ENCODE measurements around the gene ARV1.

The ARV1 gene

GRCh38 chr1:230978491-230979388 is at the start of gene ARV1, which contains the start of gene TTC13:
ARV1 (plus strand) TSS chr1:230979094; CDS start chr1:230979106, 12 bp downstream.
TTC13 (minus strand) TSS chr1:230978861; CDS start chr1:230978830, 31 bp downstream.
- DNase-seq: peak; percentile 93

- no peak for DNase-seq
These were observed 47.9 kb upstream of the ARV1 start for GRCh38 chr1:230930986-230931385.

- no peak for DNase-seq
These were observed 43.0 kb upstream of the ARV1 start for GRCh38 chr1:230935852-230936251.

- no peak for DNase-seq
These were observed 42.4 kb upstream of the ARV1 start for GRCh38 chr1:230936475-230936874.

GRCh38 chr1:230937371-230937770 is 41.5 kb upstream of the ARV1 start:
- no peak for DNase-seq

GRCh38 chr1:230938924-230939368 is 39.9 kb upstream of the ARV1 start:
- no peak for DNase-seq

- DNase-seq: no peak
These were observed 38.9 kb upstream of the ARV1 start for GRCh38 chr1:230939806-230940489.

GRCh38 chr1:230940848-230941247 is 38.0 kb upstream of the ARV1 start:
- DNase-seq: no peak

- DNase-seq: no peak
These were observed 35.8 kb upstream of the ARV1 start for GRCh38 chr1:230943048-230943593.

- no peak for DNase-seq
These were observed 30.6 kb upstream of the ARV1 start for GRCh38 chr1:230948301-230948700.

- no peak for DNase-seq
These were observed 30.0 kb upstream of the ARV1 start for GRCh38 chr1:230948903-230949302.

- no peak for DNase-seq
These were observed 28.5 kb upstream of the ARV1 start for GRCh38 chr1:230950404-230950803.

- no peak for DNase-seq
These were observed 21.3 kb upstream of the ARV1 start for GRCh38 chr1:230957580-230957989.

GRCh38 chr1:230958370-230958769 is 20.5 kb upstream of the ARV1 start:
- DNase-seq: no peak

- no peak for DNase-seq
These were observed 14.0 kb upstream of the ARV1 start for GRCh38 chr1:230964896-230965295.

- no peak for DNase-seq
These were observed 13.4 kb upstream of the ARV1 start for GRCh38 chr1:230965535-230965934.

GRCh38 chr1:230966358-230966873 is 12.5 kb upstream of the ARV1 start:
- DNase-seq: no peak

GRCh38 chr1:230970432-230970831 is 8.5 kb upstream of the ARV1 start:
- no peak for DNase-seq

- no peak for DNase-seq
These were observed 7.1 kb upstream of the ARV1 start for GRCh38 chr1:230971771-230972170.

- DNase-seq: no peak
These were observed 6.0 kb upstream of the ARV1 start for GRCh38 chr1:230972855-230973271.

GRCh38 chr1:230975636-230976035 is 3.3 kb upstream of the ARV1 start:
- DNase-seq: no peak

- DNase-seq: no peak
These were observed 2.5 kb upstream of the ARV1 start for GRCh38 chr1:230976360-230976759.
